Upper lobe of left lung (tissue), 4 donors: ENCODE data around the gene DIAPH3.

Experiments used
- CTCF ChIP-seq, 6 experiments: fragments of 450-650 bp in 4 of 6; fragments of 200-600 bp in 2 of 6; sonication (generic) in 2 of 6; IDR thresholded peaks; one replicate each; pipeline ENCODE4 v1.5.1; 2016 to 2019; ENCODE audit warnings: antibody characterized with exemption in 6 of 6
- EP300 ChIP-seq, 4 donors: sonication (generic); formaldehyde crosslinking; IDR thresholded peaks; one replicate each; pipeline ENCODE4 v1.5.1; 2017; ENCODE audit warnings: antibody characterized with exemption in 4 of 4, control low read depth in 2 of 4

- TF ChIP-seq CTCF (IDR thresholded peaks at IDR 0.05) (no peak), EP300 (IDR thresholded peaks at IDR 0.05) (no peak)
Observed at GRCh38 chr13:59976856-59977255, 186.9 kb downstream of the DIAPH3 start.
